ENCODE results near the gene RASAL2.

GRCh38 chr1:178500936-178501554, 407.1 kb downstream of the RASAL2 start:
- TF ChIP-seq POLR2AphosphoS5 (IDR thresholded peaks at IDR 0.05) (no peak), POLR2A (IDR thresholded peaks at IDR 0.05) (no peak)

Data from spleen (tissue), 3 donors.